Astrocyte (in vitro differentiated cells and primary cell): ENCODE measurements around the gene ANKRD28. TPM values are rescaled to one million over a fixed set of nuclear protein-coding genes. Genes with fewer than 3 reads are reported as not detected.

Experiments used
- DNase-seq: peaks from one replicate; pipeline ENCODE4 v3.0.0-alpha.2; 2010; ENCODE audit warnings: low read depth
- FAIRE-seq: peaks from 2 replicates; lab custom pipeline; 2011; peaks lifted over from hg19 to GRCh38; lab: Jason Lieb, UNC
- H2AFZ ChIP-seq: 2 replicates; pipeline ENCODE4 v1.6.0; 2012; ENCODE audit warnings: low read depth, low read length, inconsistent platforms
- H3K27ac ChIP-seq: 2 replicates; pipeline ENCODE4 v1.5.1; 2011; ENCODE audit warnings: low read depth, low read length, inconsistent platforms
- H3K27me3 ChIP-seq: 2 replicates; pipeline ENCODE4 v1.6.0; 2011; ENCODE audit warnings: low read length, inconsistent platforms; ENCODE audit not compliant: insufficient read depth
- H3K36me3 ChIP-seq: 2 replicates; pipeline ENCODE4 v1.5.1; 2011; ENCODE audit warnings: low read length, inconsistent platforms; ENCODE audit not compliant: insufficient read depth
- H3K4me1 ChIP-seq: 2 replicates; pipeline ENCODE4 v1.5.1; 2011; ENCODE audit warnings: low read length, inconsistent platforms; ENCODE audit not compliant: insufficient read depth
- H3K4me2 ChIP-seq: 2 replicates; pipeline ENCODE4 v1.6.0; 2012; ENCODE audit warnings: low read length, inconsistent platforms
- H3K4me3 ChIP-seq: 2 replicates; pipeline ENCODE4 v1.5.1; 2011; ENCODE audit warnings: low read depth, mild to moderate bottlenecking, low read length, inconsistent platforms; ENCODE audit not compliant: insufficient read depth
- H3K79me2 ChIP-seq: 2 replicates; pipeline ENCODE4 v1.6.0; 2012; ENCODE audit warnings: mild to moderate bottlenecking, low read length, inconsistent platforms; ENCODE audit not compliant: insufficient read depth
- H3K9ac ChIP-seq: 2 replicates; pipeline ENCODE4 v1.6.0; 2012; ENCODE audit warnings: mild to moderate bottlenecking, low read length, inconsistent platforms
- H3K9me3 ChIP-seq: 2 replicates; pipeline ENCODE4 v1.5.1; 2012; ENCODE audit warnings: low read depth, mild to moderate bottlenecking, low read length, inconsistent platforms; ENCODE audit not compliant: insufficient read depth
- H4K20me1 ChIP-seq: 2 replicates; pipeline ENCODE4 v1.6.0; 2012; ENCODE audit warnings: low read length, inconsistent platforms; ENCODE audit not compliant: insufficient read depth
- H3K27ac Mint-ChIP-seq: one replicate; pipeline ENCODE4 v1.8.0; 2021; ENCODE audit warnings: mild to moderate bottlenecking, mixed read lengths; ENCODE audit not compliant: unreplicated experiment
- H3K27me3 Mint-ChIP-seq: one replicate; pipeline ENCODE4 v1.8.0; 2021; ENCODE audit warnings: low read depth, mixed read lengths; ENCODE audit not compliant: unreplicated experiment
- H3K36me3 Mint-ChIP-seq: one replicate; pipeline ENCODE4 v1.8.0; 2021; ENCODE audit warnings: low read depth, mixed read lengths; ENCODE audit not compliant: unreplicated experiment
- H3K4me1 Mint-ChIP-seq: one replicate; pipeline ENCODE4 v1.8.0; 2021; ENCODE audit warnings: low read depth, mixed read lengths; ENCODE audit not compliant: unreplicated experiment
- H3K4me3 Mint-ChIP-seq: one replicate; pipeline ENCODE4 v1.8.0; 2021; ENCODE audit warnings: mild to moderate bottlenecking, moderate library complexity, mixed read lengths; ENCODE audit not compliant: unreplicated experiment
- H3K9me3 Mint-ChIP-seq: one replicate; pipeline ENCODE4 v1.8.0; 2021; ENCODE audit warnings: mild to moderate bottlenecking, mixed read lengths; ENCODE audit not compliant: unreplicated experiment
- EZH2 ChIP-seq: IDR thresholded peaks from 2 replicates; pipeline ENCODE4 v1.6.1; 2012; ENCODE audit warnings: mild to moderate bottlenecking, low read length, inconsistent platforms; ENCODE audit not compliant: insufficient read depth
- total RNA-seq: library from RNA; stranded (reverse); gene quantifications from 2 replicates; pipeline ENCODE4 v1.2.1, GENCODE V29; 2021
- TF ChIP-seq, protein P1 (sequence below): IDR thresholded peaks from 2 replicates; pipeline ENCODE4 v1.5.1; 2011; ENCODE audit warnings: low read depth, mild to moderate bottlenecking, inconsistent platforms, low read length, moderate library complexity; ENCODE audit not compliant: insufficient read depth

Gene ANKRD28
- total RNA-seq, 1 donor from 2014 or later: 61.3 TPM

DNA sequence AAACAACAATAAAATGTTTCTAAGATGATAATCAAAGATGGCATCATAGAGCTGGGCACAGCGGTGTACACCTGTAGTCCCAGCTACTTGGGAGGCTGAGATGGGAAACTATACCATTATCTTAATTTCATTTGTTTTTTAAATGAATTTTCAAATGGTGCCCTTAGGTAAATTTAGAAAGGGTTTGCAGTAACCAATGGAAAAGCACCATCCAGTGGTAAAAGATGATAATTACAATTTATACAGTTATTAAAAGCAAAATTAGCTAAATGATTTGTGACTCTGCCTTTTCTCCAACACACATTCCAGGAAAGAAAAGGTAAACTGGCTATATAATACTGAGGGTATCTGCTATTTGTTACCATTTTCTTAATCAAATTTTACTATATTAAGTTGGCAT is 14.4 kb upstream of the ANKRD28 start:
- no peak for DNase-seq
- H3K36me3 Mint-ChIP-seq: no peaks in the 10 kb centered on the region
- no peak for FAIRE-seq
- H3K27me3 ChIP-seq: no peaks in the 10 kb centered on the region
- H3K27ac Mint-ChIP-seq: no peak overlapping the region
- H3K9ac ChIP-seq: no peak overlapping the region
- H3K4me3 Mint-ChIP-seq: no peak overlapping the region
- H3K9me3 Mint-ChIP-seq: no peaks in the 10 kb centered on the region
- no peaks in the 10 kb centered on the region for H3K27me3 Mint-ChIP-seq
- no peaks in the 10 kb centered on the region for H3K36me3 ChIP-seq
- peaks cover 48% of the 10 kb centered on the region for H3K79me2 ChIP-seq
- H4K20me1 ChIP-seq: no peaks in the 10 kb centered on the region
- H3K4me3 ChIP-seq: no peak overlapping the region
- TF ChIP-seq EZH2: no peak
- TF ChIP-seq, protein P1, sequence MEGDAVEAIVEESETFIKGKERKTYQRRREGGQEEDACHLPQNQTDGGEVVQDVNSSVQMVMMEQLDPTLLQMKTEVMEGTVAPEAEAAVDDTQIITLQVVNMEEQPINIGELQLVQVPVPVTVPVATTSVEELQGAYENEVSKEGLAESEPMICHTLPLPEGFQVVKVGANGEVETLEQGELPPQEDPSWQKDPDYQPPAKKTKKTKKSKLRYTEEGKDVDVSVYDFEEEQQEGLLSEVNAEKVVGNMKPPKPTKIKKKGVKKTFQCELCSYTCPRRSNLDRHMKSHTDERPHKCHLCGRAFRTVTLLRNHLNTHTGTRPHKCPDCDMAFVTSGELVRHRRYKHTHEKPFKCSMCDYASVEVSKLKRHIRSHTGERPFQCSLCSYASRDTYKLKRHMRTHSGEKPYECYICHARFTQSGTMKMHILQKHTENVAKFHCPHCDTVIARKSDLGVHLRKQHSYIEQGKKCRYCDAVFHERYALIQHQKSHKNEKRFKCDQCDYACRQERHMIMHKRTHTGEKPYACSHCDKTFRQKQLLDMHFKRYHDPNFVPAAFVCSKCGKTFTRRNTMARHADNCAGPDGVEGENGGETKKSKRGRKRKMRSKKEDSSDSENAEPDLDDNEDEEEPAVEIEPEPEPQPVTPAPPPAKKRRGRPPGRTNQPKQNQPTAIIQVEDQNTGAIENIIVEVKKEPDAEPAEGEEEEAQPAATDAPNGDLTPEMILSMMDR: peak; percentile 46
- H3K4me1 Mint-ChIP-seq: peaks cover 11% of the 10 kb centered on the region
- no peak overlapping the region for H2AFZ ChIP-seq
- no peaks in the 10 kb centered on the region for H3K9me3 ChIP-seq
- H3K4me2 ChIP-seq: no peak overlapping the region
- no peak overlapping the region for H3K27ac ChIP-seq
- H3K4me1 ChIP-seq: no peaks in the 10 kb centered on the region

GRCh38 chr3:15810702-15811101 is 12.9 kb upstream of the ANKRD28 start:
- no peaks in the 10 kb centered on the region for H3K36me3 Mint-ChIP-seq
- peaks cover 7% of the 10 kb centered on the region for H3K4me1 ChIP-seq
- H3K9ac ChIP-seq: no peak overlapping the region
- no peaks in the 10 kb centered on the region for H3K9me3 Mint-ChIP-seq
- no peaks in the 10 kb centered on the region for H3K9me3 ChIP-seq
- H3K27me3 ChIP-seq: no peaks in the 10 kb centered on the region
- no peak overlapping the region for H2AFZ ChIP-seq
- no peak overlapping the region for H3K27ac ChIP-seq
- peaks cover 11% of the 10 kb centered on the region for H3K4me1 Mint-ChIP-seq
- no peaks in the 10 kb centered on the region for H3K36me3 ChIP-seq
- H3K27me3 Mint-ChIP-seq: no peaks in the 10 kb centered on the region
- H3K4me2 ChIP-seq: no peak overlapping the region
- peaks cover 40% of the 10 kb centered on the region for H3K79me2 ChIP-seq
- no peak overlapping the region for H3K4me3 ChIP-seq
- TF ChIP-seq EZH2: no peak
- TF ChIP-seq, protein P1: no peak
- no peak for FAIRE-seq
- no peaks in the 10 kb centered on the region for H4K20me1 ChIP-seq
- no peak overlapping the region for H3K27ac Mint-ChIP-seq
- DNase-seq: no peak
- no peak overlapping the region for H3K4me3 Mint-ChIP-seq

DNA sequence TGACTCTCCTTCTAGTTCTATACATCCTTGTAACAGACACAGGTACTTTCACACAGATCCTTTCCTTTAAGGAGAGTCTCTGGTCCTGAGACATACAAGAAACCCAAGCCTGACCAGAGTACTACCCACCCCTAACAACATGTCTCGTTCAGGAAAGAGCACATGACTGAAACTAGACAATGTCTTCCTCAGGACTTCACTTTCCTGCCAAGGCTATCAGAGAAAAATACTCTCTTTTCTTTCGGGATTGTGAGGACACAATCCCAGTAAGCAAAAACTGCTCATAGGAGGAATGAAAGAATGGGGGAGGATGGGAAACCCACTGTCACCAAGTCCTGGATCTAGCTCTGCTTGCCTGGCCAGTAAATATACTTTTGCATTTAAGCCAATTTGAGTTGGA is 11.5 kb upstream of the ANKRD28 start:
- DNase-seq (no peak), FAIRE-seq (no peak)
- Histone ChIP-seq H3K4me2 (no peak overlapping the region), H3K27me3 (no peaks in the 10 kb centered on the region), H3K4me1 (peaks cover 16% of the 10 kb centered on the region), H3K9me3 (no peaks in the 10 kb centered on the region), H3K27ac (no peak overlapping the region), H3K79me2 (peaks cover 39% of the 10 kb centered on the region), H2AFZ (no peak overlapping the region), H3K36me3 (no peaks in the 10 kb centered on the region), H3K9ac (no peak overlapping the region), H3K4me3 (no peak overlapping the region), H4K20me1 (no peaks in the 10 kb centered on the region)
- no peak overlapping the region for H3K27ac Mint-ChIP-seq
- TF ChIP-seq, protein P1: no peak
- TF ChIP-seq EZH2: no peak
- H3K4me1 Mint-ChIP-seq: peaks cover 20% of the 10 kb centered on the region
- no peaks in the 10 kb centered on the region for H3K9me3 Mint-ChIP-seq
- no peak overlapping the region for H3K4me3 Mint-ChIP-seq
- no peaks in the 10 kb centered on the region for H3K36me3 Mint-ChIP-seq
- no peaks in the 10 kb centered on the region for H3K27me3 Mint-ChIP-seq
